ENCODE measurements around the gene PLCH1.

GRCh38 chr3:155643581-155644165, 101.2 kb downstream of the PLCH1 start:
- TF ChIP-seq CTCF (IDR thresholded peaks at IDR 0.05) = no peak
- no peak for TF ChIP-seq EZH2 (IDR thresholded peaks at IDR 0.05; ENCODE audit: borderline replicate concordance, insufficient read depth, low read depth, low read length, poor library complexity, severe bottlenecking)

Measured in B cell (primary cell).